Neural progenitor cell (in vitro differentiated cells): ENCODE results near the gene PTPRN2. TPM values are rescaled to one million over a fixed set of nuclear protein-coding genes. Genes with fewer than 3 reads are reported as not detected.

ENCODE experiments used
- DNase-seq: peaks from one replicate; pipeline ENCODE4 v3.0.0-alpha.2; 2016; ENCODE audit warnings: low spot score
- H2AFZ ChIP-seq: fragments of 200-600 bp; sonication (generic); replicated peaks from 2 replicates; pipeline ENCODE4 v1.6.1; 2016; ENCODE audit warnings: antibody characterized with exemption
- H3F3A ChIP-seq: fragments of 200-600 bp; sonication (generic); 2 replicates; pipeline ENCODE4 v1.6.1; 2016; ENCODE audit warnings: antibody characterized with exemption, low read depth
- H3K27ac ChIP-seq: fragments of 200-600 bp; sonication (generic); 2 replicates; pipeline ENCODE4 v1.5.1; 2016; ENCODE audit warnings: mild to moderate bottlenecking
- H3K27me3 ChIP-seq: fragments of 200-600 bp; sonication (generic); 2 replicates; pipeline ENCODE4 v1.6.1; 2016; ENCODE audit warnings: mild to moderate bottlenecking, moderate library complexity
- H3K36me3 ChIP-seq: fragments of 200-600 bp; sonication (generic); 2 replicates; pipeline ENCODE4 v1.5.1; 2016
- H3K4me1 ChIP-seq: fragments of 200-600 bp; sonication (generic); 2 replicates; pipeline ENCODE4 v1.6.1; 2016; ENCODE audit warnings: mixed run types
- H3K4me2 ChIP-seq: fragments of 200-600 bp; sonication (generic); 2 replicates; pipeline ENCODE4 v1.6.1; 2016
- H3K4me3 ChIP-seq: fragments of 200-600 bp; sonication (generic); 2 replicates; pipeline ENCODE4 v1.5.1; 2016
- H3K79me2 ChIP-seq: fragments of 200-600 bp; sonication (generic); 2 replicates; pipeline ENCODE4 v1.6.1; 2016; ENCODE audit warnings: low read depth
- H3K9ac ChIP-seq: fragments of 200-600 bp; sonication (generic); 2 replicates; pipeline ENCODE4 v1.6.1; 2016
- H3K9me3 ChIP-seq: fragments of 200-600 bp; sonication (generic); 2 replicates; pipeline ENCODE4 v1.5.1; 2016; ENCODE audit warnings: low read depth
- H4K20me1 ChIP-seq: fragments of 200-600 bp; sonication (generic); 2 replicates; pipeline ENCODE4 v1.6.1; 2016; ENCODE audit warnings: low read depth
- H3K27ac Mint-ChIP-seq: 3 replicates; pipeline ENCODE4 v1.8.0; 2021; ENCODE audit warnings: mixed read lengths
- H3K27me3 Mint-ChIP-seq: 2 replicates; pipeline ENCODE4 v1.8.0; 2022; ENCODE audit warnings: low read depth, mild to moderate bottlenecking, inconsistent platforms, moderate library complexity, mixed read lengths; ENCODE audit not compliant: insufficient read depth
- H3K36me3 Mint-ChIP-seq: 3 replicates; pipeline ENCODE4 v1.8.0; 2021; ENCODE audit warnings: mixed read lengths
- H3K4me1 Mint-ChIP-seq: 3 replicates; pipeline ENCODE4 v1.8.0; 2021; ENCODE audit warnings: mixed read lengths
- H3K4me3 Mint-ChIP-seq: 3 replicates; pipeline ENCODE4 v1.8.0; 2021; ENCODE audit warnings: mild to moderate bottlenecking, moderate library complexity, mixed read lengths
- H3K9me3 Mint-ChIP-seq: 3 replicates; pipeline ENCODE4 v1.8.0; 2020; ENCODE audit warnings: mixed read lengths
- CTCF ChIP-seq: fragments of 200-600 bp; sonication (generic); IDR thresholded peaks from 2 replicates; pipeline ENCODE4 v1.5.1; 2017; ENCODE audit warnings: antibody characterized with exemption, mild to moderate bottlenecking
- EZH2 ChIP-seq: fragments of 200-600 bp; sonication (generic); IDR thresholded peaks from 2 replicates; pipeline ENCODE4 v1.6.1; 2017; ENCODE audit warnings: antibody characterized with exemption, mild to moderate bottlenecking, moderate library complexity
- EZH2phosphoT487 ChIP-seq: fragments of 200-600 bp; sonication (generic); IDR thresholded peaks from 2 replicates; pipeline ENCODE4 v1.6.1; 2017; ENCODE audit warnings: antibody characterized with exemption
- total RNA-seq: library from RNA; depleted of rRNA; stranded (reverse); fragments of >200 nt; gene quantifications from 2 replicates; pipeline ENCODE4 v1.2.3, GENCODE V29; 2015; ENCODE audit warnings: low replicate concordance

PTPRN2 gene
- total RNA-seq, 1 donor from 2014 or later: 3.0 TPM

GRCh38 chr7:158321936-158322615 is 265.5 kb downstream of the PTPRN2 start:
- no peaks in the 10 kb centered on the region for H4K20me1 ChIP-seq
- Mint-ChIP-seq H3K9me3 (peaks cover 12% of the 10 kb centered on the region), H3K27me3 (peaks cover 41% of the 10 kb centered on the region)

GRCh38 chr7:158321056-158321700 is 266.4 kb downstream of the PTPRN2 start:
- Mint-ChIP-seq H3K27ac (no peak overlapping the region), H3K27me3 (peaks cover 33% of the 10 kb centered on the region), H3K36me3 (no peaks in the 10 kb centered on the region), H3K4me3 (no peak overlapping the region), H3K9me3 (peaks cover 5% of the 10 kb centered on the region), H3K4me1 (peaks cover 58% of the 10 kb centered on the region)
- no peak overlapping the region for H3K27ac ChIP-seq
- peaks cover 35% of the 10 kb centered on the region for H3K4me1 ChIP-seq
- H4K20me1 ChIP-seq: no peaks in the 10 kb centered on the region
- no peaks in the 10 kb centered on the region for H3K36me3 ChIP-seq
- H3K4me2 ChIP-seq: no peak overlapping the region
- no peak overlapping the region for H3K9ac ChIP-seq
- no peaks in the 10 kb centered on the region for H3K79me2 ChIP-seq
- DNase-seq: no peak
- peaks cover 38% of the 10 kb centered on the region for H3F3A ChIP-seq
- no peaks in the 10 kb centered on the region for H3K27me3 ChIP-seq
- no peaks in the 10 kb centered on the region for H3K9me3 ChIP-seq
- TF ChIP-seq CTCF (no peak), EZH2 (no peak), EZH2phosphoT487 (no peak)
- H2AFZ ChIP-seq: no peak overlapping the region
- no peak overlapping the region for H3K4me3 ChIP-seq

More at GRCh38 chr7:158321936-158322615, 265.5 kb downstream of the PTPRN2 start:
- peaks cover 39% of the 10 kb centered on the region for H3F3A ChIP-seq
- peaks cover 31% of the 10 kb centered on the region for H3K4me1 ChIP-seq
- H3K9me3 ChIP-seq: no peaks in the 10 kb centered on the region
- H3K36me3 Mint-ChIP-seq: no peaks in the 10 kb centered on the region
- no peak overlapping the region for H3K4me3 ChIP-seq
- H3K4me3 Mint-ChIP-seq: peak overlapping the region; percentile 55
- no peaks in the 10 kb centered on the region for H3K36me3 ChIP-seq
- peaks cover 62% of the 10 kb centered on the region for H3K4me1 Mint-ChIP-seq
- TF ChIP-seq EZH2: no peak
- no peak for TF ChIP-seq CTCF
- no peak for TF ChIP-seq EZH2phosphoT487
- H3K9ac ChIP-seq: no peak overlapping the region
- no peak overlapping the region for H2AFZ ChIP-seq
- H3K27me3 ChIP-seq: no peaks in the 10 kb centered on the region
- H3K27ac Mint-ChIP-seq: peak overlapping the region; percentile 74
- H3K4me2 ChIP-seq: no peak overlapping the region
- H3K27ac ChIP-seq: no peak overlapping the region
- no peaks in the 10 kb centered on the region for H3K79me2 ChIP-seq
- no peak for DNase-seq

GRCh38 chr7:158320328-158320727 is 267.3 kb downstream of the PTPRN2 start:
- Mint-ChIP-seq H3K4me1 (peaks cover 49% of the 10 kb centered on the region), H3K36me3 (peaks cover 5% of the 10 kb centered on the region), H3K9me3 (peaks cover 13% of the 10 kb centered on the region), H3K27ac (no peak overlapping the region), H3K27me3 (peaks cover 36% of the 10 kb centered on the region), H3K4me3 (no peak overlapping the region)
- no peaks in the 10 kb centered on the region for H3K9me3 ChIP-seq
- H3F3A ChIP-seq: peaks cover 31% of the 10 kb centered on the region
- H3K27ac ChIP-seq: no peak overlapping the region
- H2AFZ ChIP-seq: no peak overlapping the region
- DNase-seq: no peak
- no peaks in the 10 kb centered on the region for H3K36me3 ChIP-seq
- H4K20me1 ChIP-seq: no peaks in the 10 kb centered on the region
- no peaks in the 10 kb centered on the region for H3K27me3 ChIP-seq
- no peak overlapping the region for H3K4me3 ChIP-seq
- no peak overlapping the region for H3K4me2 ChIP-seq
- no peaks in the 10 kb centered on the region for H3K79me2 ChIP-seq
- H3K4me1 ChIP-seq: peaks cover 28% of the 10 kb centered on the region
- TF ChIP-seq CTCF: no peak
- no peak for TF ChIP-seq EZH2phosphoT487
- no peak for TF ChIP-seq EZH2
- no peak overlapping the region for H3K9ac ChIP-seq
